ENCODE data around the gene APOL5. TPM values are rescaled to one million over a fixed set of nuclear protein-coding genes. Genes with fewer than 3 reads are reported as not detected.
"Not testable (repeated sequence)": the region's sequence is repeated elsewhere in the genome, so short reads cannot be mapped to it uniquely, and the experiment has no call there.

Gene APOL5
- total RNA-seq, 1 experiment from 2014 or later, result not detected

- CTCF ChIA-PET, result interaction anchor here (0.6 kb wide), 1 partner anchor 84 kb away, joined by 3 read pairs; no protein-coding TSS in a partner anchor
- no peak for DNase-seq (ENCODE audit: unreplicated experiment)
- no peaks in the 10 kb centered on the region for H3K4me1 Mint-ChIP-seq (ENCODE audit: insufficient read depth, unreplicated experiment)
- POLR2A ChIA-PET, result no interaction called here
- peaks cover 12% of the 10 kb centered on the region for H3K27me3 Mint-ChIP-seq (ENCODE audit: insufficient read depth, unreplicated experiment)
- no TSS peak for BruUV-seq (replicated peaks)
- intact Hi-C loops (cut with micrococcal nuclease), result no loop called here
- no peak overlapping the region for H3K27ac Mint-ChIP-seq (ENCODE audit: low read depth, unreplicated experiment)
- no peak for TF ChIP-seq CTCF (IDR thresholded peaks at IDR 0.05; ENCODE audit: unreplicated experiment)
- H3K9me3 Mint-ChIP-seq (ENCODE audit: unreplicated experiment), result no peaks in the 10 kb centered on the region
- H3K4me3 Mint-ChIP-seq (ENCODE audit: unreplicated experiment), result no peak overlapping the region
- H3K36me3 Mint-ChIP-seq (ENCODE audit: insufficient read depth, unreplicated experiment), result no peaks in the 10 kb centered on the region
These were observed 38.8 kb upstream of the APOL5 start for GRCh38 chr22:35678836-35679235.

- H3K4me1 Mint-ChIP-seq (ENCODE audit: insufficient read depth, unreplicated experiment); H3K36me3 Mint-ChIP-seq (ENCODE audit: insufficient read depth, unreplicated experiment); intact Hi-C loops (cut with micrococcal nuclease); POLR2A ChIA-PET; H3K9me3 Mint-ChIP-seq (ENCODE audit: unreplicated experiment); BruUV-seq (replicated peaks); DNase-seq (ENCODE audit: unreplicated experiment); H3K27ac Mint-ChIP-seq (ENCODE audit: low read depth, unreplicated experiment); H3K4me3 Mint-ChIP-seq (ENCODE audit: unreplicated experiment): not testable (repeated sequence)
- CTCF ChIA-PET, result interaction anchor here (0.8 kb wide), 1 partner anchor 318 kb away, joined by 3 read pairs; no protein-coding TSS in a partner anchor
- peaks cover 14% of the 10 kb centered on the region for H3K27me3 Mint-ChIP-seq (ENCODE audit: insufficient read depth, unreplicated experiment)
These were observed 38.2 kb upstream of the APOL5 start for GRCh38 chr22:35679492-35679891.

- Mint-ChIP-seq H3K27me3 (ENCODE audit: insufficient read depth, unreplicated experiment) (peaks cover 14% of the 10 kb centered on the region), H3K4me3 (ENCODE audit: unreplicated experiment) (no peak overlapping the region), H3K36me3 (ENCODE audit: insufficient read depth, unreplicated experiment) (no peaks in the 10 kb centered on the region), H3K4me1 (ENCODE audit: insufficient read depth, unreplicated experiment) (no peaks in the 10 kb centered on the region), H3K27ac (ENCODE audit: low read depth, unreplicated experiment) (no peak overlapping the region), H3K9me3 (ENCODE audit: unreplicated experiment) (no peaks in the 10 kb centered on the region)
- no TSS peak for BruUV-seq (replicated peaks)
- POLR2A ChIA-PET, result interaction anchor here (0.6 kb wide), 1 partner anchor 212 kb away, joined by 3 read pairs; no protein-coding TSS in a partner anchor
- TF ChIP-seq CTCF (IDR thresholded peaks at IDR 0.05; ENCODE audit: unreplicated experiment), result no peak
- intact Hi-C loops (cut with micrococcal nuclease), result no loop called here
- CTCF ChIA-PET, result no interaction called here
- DNase-seq (ENCODE audit: unreplicated experiment), result no peak
These were observed 36.1 kb upstream of the APOL5 start for GRCh38 chr22:35681454-35682052.

- intact Hi-C loops (cut with micrococcal nuclease), result no loop called here
- Mint-ChIP-seq H3K4me1 (ENCODE audit: insufficient read depth, unreplicated experiment) (no peaks in the 10 kb centered on the region), H3K4me3 (ENCODE audit: unreplicated experiment) (no peak overlapping the region), H3K9me3 (ENCODE audit: unreplicated experiment) (no peaks in the 10 kb centered on the region), H3K36me3 (ENCODE audit: insufficient read depth, unreplicated experiment) (no peaks in the 10 kb centered on the region), H3K27ac (ENCODE audit: low read depth, unreplicated experiment) (no peak overlapping the region), H3K27me3 (ENCODE audit: insufficient read depth, unreplicated experiment) (peaks cover 14% of the 10 kb centered on the region)
- ChIA-PET CTCF (interaction anchor here (0.7 kb wide), 1 partner anchor 401 kb away, joined by 4 read pairs; no protein-coding TSS in a partner anchor), POLR2A (no interaction called here)
- no TSS peak for BruUV-seq (replicated peaks)
- TF ChIP-seq CTCF (IDR thresholded peaks at IDR 0.05; ENCODE audit: unreplicated experiment), result no peak
- no peak for DNase-seq (ENCODE audit: unreplicated experiment)
These were observed 34.1 kb upstream of the APOL5 start for GRCh38 chr22:35683560-35683959.
